ENCODE data around the gene PLD5.

The PLD5 gene

DNA sequence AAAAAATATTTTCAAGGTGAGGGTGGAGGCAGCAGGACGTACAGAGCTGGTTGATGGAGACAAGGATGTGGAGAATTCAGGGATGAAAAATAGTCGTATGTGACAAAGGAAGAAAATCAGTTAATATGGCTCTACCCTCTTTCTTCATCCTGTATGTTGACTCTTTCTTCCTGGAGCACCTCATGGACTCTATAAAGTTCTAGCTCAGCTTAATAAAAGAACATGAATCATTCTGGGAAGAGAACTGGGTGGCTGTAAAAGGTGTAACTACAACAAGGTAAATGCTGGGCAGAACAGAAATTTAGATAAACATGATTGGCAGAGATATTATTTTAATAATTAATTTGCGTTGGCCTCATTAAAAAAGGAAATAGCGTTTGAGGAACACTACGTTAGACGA lies 283.8 kb downstream of the PLD5 start:
- no peak overlapping the region for H3K27ac ChIP-seq (ENCODE audit: low read depth, low read length)
- H3K9me2 ChIP-seq (replicated peaks; ENCODE audit: control insufficient read depth, low read length): no peaks in the 10 kb centered on the region
- no peaks in the 10 kb centered on the region for H3K9me3 ChIP-seq (ENCODE audit: control insufficient read depth, insufficient read depth, low read length)
- H4K20me1 ChIP-seq (ENCODE audit: control insufficient read depth, insufficient read depth, low read depth, low read length): no peaks in the 10 kb centered on the region
- H3K4me3 ChIP-seq (ENCODE audit: low read length): no peak overlapping the region
- no peaks in the 10 kb centered on the region for H3K36me3 ChIP-seq (ENCODE audit: control insufficient read depth, low read length)
- H3F3A ChIP-seq (ENCODE audit: control insufficient read depth, insufficient read depth): no peaks in the 10 kb centered on the region
- TF ChIP-seq, protein P1, sequence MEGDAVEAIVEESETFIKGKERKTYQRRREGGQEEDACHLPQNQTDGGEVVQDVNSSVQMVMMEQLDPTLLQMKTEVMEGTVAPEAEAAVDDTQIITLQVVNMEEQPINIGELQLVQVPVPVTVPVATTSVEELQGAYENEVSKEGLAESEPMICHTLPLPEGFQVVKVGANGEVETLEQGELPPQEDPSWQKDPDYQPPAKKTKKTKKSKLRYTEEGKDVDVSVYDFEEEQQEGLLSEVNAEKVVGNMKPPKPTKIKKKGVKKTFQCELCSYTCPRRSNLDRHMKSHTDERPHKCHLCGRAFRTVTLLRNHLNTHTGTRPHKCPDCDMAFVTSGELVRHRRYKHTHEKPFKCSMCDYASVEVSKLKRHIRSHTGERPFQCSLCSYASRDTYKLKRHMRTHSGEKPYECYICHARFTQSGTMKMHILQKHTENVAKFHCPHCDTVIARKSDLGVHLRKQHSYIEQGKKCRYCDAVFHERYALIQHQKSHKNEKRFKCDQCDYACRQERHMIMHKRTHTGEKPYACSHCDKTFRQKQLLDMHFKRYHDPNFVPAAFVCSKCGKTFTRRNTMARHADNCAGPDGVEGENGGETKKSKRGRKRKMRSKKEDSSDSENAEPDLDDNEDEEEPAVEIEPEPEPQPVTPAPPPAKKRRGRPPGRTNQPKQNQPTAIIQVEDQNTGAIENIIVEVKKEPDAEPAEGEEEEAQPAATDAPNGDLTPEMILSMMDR (IDR thresholded peaks at IDR 0.05; ENCODE audit: low read depth, low read length, poor library complexity, severe bottlenecking): no peak
- TF ChIP-seq EZH2phosphoT487 (IDR thresholded peaks at IDR 0.05; ENCODE audit: borderline replicate concordance, low read length): no peak
- H3K4me2 ChIP-seq (ENCODE audit: low read length): no peak overlapping the region
- H3K4me1 ChIP-seq (ENCODE audit: control insufficient read depth, low read length): no peaks in the 10 kb centered on the region
- H3K79me2 ChIP-seq (ENCODE audit: control insufficient read depth, low read length): no peaks in the 10 kb centered on the region
- H3K27me3 ChIP-seq (ENCODE audit: control insufficient read depth, low read length): no peaks in the 10 kb centered on the region

GRCh38 chr1:242240077-242240476 lies 284.4 kb downstream of the PLD5 start:
- Histone ChIP-seq H3K4me2 (ENCODE audit: low read length) (no peak overlapping the region), H3K4me1 (ENCODE audit: control insufficient read depth, low read length) (no peaks in the 10 kb centered on the region)

GRCh38 chr1:242239398-242239797 lies 285.1 kb downstream of the PLD5 start:
- no peak overlapping the region for H3K4me2 ChIP-seq (ENCODE audit: low read length)
- H3K36me3 ChIP-seq (ENCODE audit: control insufficient read depth, low read length): no peaks in the 10 kb centered on the region
- H3K4me3 ChIP-seq (ENCODE audit: low read length): no peak overlapping the region
- no peaks in the 10 kb centered on the region for H3K79me2 ChIP-seq (ENCODE audit: control insufficient read depth, low read length)
- H4K20me1 ChIP-seq (ENCODE audit: control insufficient read depth, insufficient read depth, low read depth, low read length): no peaks in the 10 kb centered on the region
- no peaks in the 10 kb centered on the region for H3K27me3 ChIP-seq (ENCODE audit: control insufficient read depth, low read length)
- no peaks in the 10 kb centered on the region for H3K9me2 ChIP-seq (replicated peaks; ENCODE audit: control insufficient read depth, low read length)
- H3K4me1 ChIP-seq (ENCODE audit: control insufficient read depth, low read length): no peaks in the 10 kb centered on the region
- no peaks in the 10 kb centered on the region for H3F3A ChIP-seq (ENCODE audit: control insufficient read depth, insufficient read depth)
- no peaks in the 10 kb centered on the region for H3K9me3 ChIP-seq (ENCODE audit: control insufficient read depth, insufficient read depth, low read length)
- H3K27ac ChIP-seq (ENCODE audit: low read depth, low read length): no peak overlapping the region
- no peak for TF ChIP-seq EZH2phosphoT487 (IDR thresholded peaks at IDR 0.05; ENCODE audit: borderline replicate concordance, low read length)
- TF ChIP-seq, protein P1 (IDR thresholded peaks at IDR 0.05; ENCODE audit: low read depth, low read length, poor library complexity, severe bottlenecking): no peak

More at GRCh38 chr1:242240077-242240476, 284.4 kb downstream of the PLD5 start:
- H4K20me1 ChIP-seq (ENCODE audit: control insufficient read depth, insufficient read depth, low read depth, low read length): no peaks in the 10 kb centered on the region
- no peak overlapping the region for H3K4me3 ChIP-seq (ENCODE audit: low read length)
- H3F3A ChIP-seq (ENCODE audit: control insufficient read depth, insufficient read depth): no peaks in the 10 kb centered on the region
- no peaks in the 10 kb centered on the region for H3K27me3 ChIP-seq (ENCODE audit: control insufficient read depth, low read length)
- H3K9me2 ChIP-seq (replicated peaks; ENCODE audit: control insufficient read depth, low read length): no peaks in the 10 kb centered on the region
- H3K79me2 ChIP-seq (ENCODE audit: control insufficient read depth, low read length): no peaks in the 10 kb centered on the region
- no peaks in the 10 kb centered on the region for H3K36me3 ChIP-seq (ENCODE audit: control insufficient read depth, low read length)
- H3K9me3 ChIP-seq (ENCODE audit: control insufficient read depth, insufficient read depth, low read length): no peaks in the 10 kb centered on the region
- TF ChIP-seq, protein P1 (IDR thresholded peaks at IDR 0.05; ENCODE audit: low read depth, low read length, poor library complexity, severe bottlenecking): no peak
- no peak for TF ChIP-seq EZH2phosphoT487 (IDR thresholded peaks at IDR 0.05; ENCODE audit: borderline replicate concordance, low read length)
- H3K27ac ChIP-seq (ENCODE audit: low read depth, low read length): no peak overlapping the region

DNA sequence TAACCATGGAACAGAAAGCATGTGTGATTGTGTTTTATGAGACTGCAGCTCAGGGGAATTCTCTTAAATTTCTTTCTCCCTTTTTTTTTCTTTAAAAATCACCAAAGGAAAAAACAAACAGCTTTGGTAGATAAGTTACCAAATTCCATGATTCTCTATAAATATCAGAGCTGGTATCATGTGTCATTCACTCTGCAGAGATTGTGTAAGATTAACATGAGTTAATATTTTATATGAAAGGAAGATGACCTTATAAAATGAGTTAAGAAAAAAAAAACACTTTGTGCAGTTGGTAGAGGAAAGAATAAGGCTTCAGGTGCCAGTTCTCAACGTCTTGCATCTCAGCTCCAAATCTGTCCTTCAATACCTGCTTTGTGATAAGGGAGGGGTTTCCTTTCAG lies 287.4 kb downstream of the PLD5 start:
- H3K27ac ChIP-seq (ENCODE audit: low read depth, low read length): no peak overlapping the region
- H3F3A ChIP-seq (ENCODE audit: control insufficient read depth, insufficient read depth): no peaks in the 10 kb centered on the region
- H3K27me3 ChIP-seq (ENCODE audit: control insufficient read depth, low read length): no peaks in the 10 kb centered on the region
- H3K36me3 ChIP-seq (ENCODE audit: control insufficient read depth, low read length): no peaks in the 10 kb centered on the region
- H3K79me2 ChIP-seq (ENCODE audit: control insufficient read depth, low read length): no peaks in the 10 kb centered on the region
- no peaks in the 10 kb centered on the region for H3K9me2 ChIP-seq (replicated peaks; ENCODE audit: control insufficient read depth, low read length)
- no peaks in the 10 kb centered on the region for H4K20me1 ChIP-seq (ENCODE audit: control insufficient read depth, insufficient read depth, low read depth, low read length)
- no peak overlapping the region for H3K4me3 ChIP-seq (ENCODE audit: low read length)
- no peaks in the 10 kb centered on the region for H3K9me3 ChIP-seq (ENCODE audit: control insufficient read depth, insufficient read depth, low read length)
- H3K4me1 ChIP-seq (ENCODE audit: control insufficient read depth, low read length): no peaks in the 10 kb centered on the region
- no peak overlapping the region for H3K4me2 ChIP-seq (ENCODE audit: low read length)
- TF ChIP-seq, protein P1 (IDR thresholded peaks at IDR 0.05; ENCODE audit: low read depth, low read length, poor library complexity, severe bottlenecking): no peak
- no peak for TF ChIP-seq EZH2phosphoT487 (IDR thresholded peaks at IDR 0.05; ENCODE audit: borderline replicate concordance, low read length)

Measured in DOHH2 (cell line).